Fibroblast of lung (primary cell): ENCODE results near the gene HAO2.

Source experiments
- EZH2 ChIP-seq: IDR thresholded peaks from 2 replicates; pipeline ENCODE4 v1.5.1; 2012; ENCODE audit warnings: low read length, control low read depth, mild to moderate bottlenecking; ENCODE audit errors: missing control alignments
- TF ChIP-seq, protein P1 (sequence below), 2 donors: IDR thresholded peaks in 1 of 2; conservative IDR thresholded peaks in 1 of 2; 1 replicate in 1 of 2; 2 replicates in 1 of 2; pipeline ENCODE4 v1.5.1; 2011 to 2012; ENCODE audit warnings: low read length in 2 of 2, control low read depth in 1 of 2, inconsistent platforms in 1 of 2, low read depth in 1 of 2, mild to moderate bottlenecking in 1 of 2

DNA sequence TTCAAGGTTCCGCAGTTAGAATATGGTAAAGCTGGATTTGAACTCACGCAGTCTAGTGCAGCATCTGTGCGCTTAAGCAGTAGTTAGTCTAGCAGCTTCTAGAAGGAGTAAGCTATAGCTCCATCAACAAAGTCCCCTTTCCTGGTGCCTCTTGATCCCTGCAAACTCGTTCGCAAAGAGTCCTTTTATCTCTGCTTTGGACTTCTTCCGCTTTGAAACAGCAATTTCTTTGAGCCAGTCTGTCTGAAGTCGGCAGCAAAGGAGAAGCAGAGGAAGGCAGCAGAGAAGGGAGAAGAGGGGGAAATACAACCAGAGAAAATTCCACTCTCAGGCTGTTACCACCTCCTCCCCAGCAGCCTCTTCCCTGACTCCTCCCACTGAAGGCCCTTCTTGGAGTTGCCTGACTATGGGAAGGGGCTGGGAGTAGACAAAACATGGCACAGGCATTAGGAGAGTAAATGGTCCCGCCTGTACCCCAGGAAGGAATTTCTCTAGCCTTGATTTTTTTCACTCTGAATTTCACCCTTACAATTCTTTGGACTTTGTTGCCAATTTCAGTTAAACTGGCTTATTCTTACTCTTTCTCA is 72.2 kb downstream of the HAO2 start:
- TF ChIP-seq, protein P1, sequence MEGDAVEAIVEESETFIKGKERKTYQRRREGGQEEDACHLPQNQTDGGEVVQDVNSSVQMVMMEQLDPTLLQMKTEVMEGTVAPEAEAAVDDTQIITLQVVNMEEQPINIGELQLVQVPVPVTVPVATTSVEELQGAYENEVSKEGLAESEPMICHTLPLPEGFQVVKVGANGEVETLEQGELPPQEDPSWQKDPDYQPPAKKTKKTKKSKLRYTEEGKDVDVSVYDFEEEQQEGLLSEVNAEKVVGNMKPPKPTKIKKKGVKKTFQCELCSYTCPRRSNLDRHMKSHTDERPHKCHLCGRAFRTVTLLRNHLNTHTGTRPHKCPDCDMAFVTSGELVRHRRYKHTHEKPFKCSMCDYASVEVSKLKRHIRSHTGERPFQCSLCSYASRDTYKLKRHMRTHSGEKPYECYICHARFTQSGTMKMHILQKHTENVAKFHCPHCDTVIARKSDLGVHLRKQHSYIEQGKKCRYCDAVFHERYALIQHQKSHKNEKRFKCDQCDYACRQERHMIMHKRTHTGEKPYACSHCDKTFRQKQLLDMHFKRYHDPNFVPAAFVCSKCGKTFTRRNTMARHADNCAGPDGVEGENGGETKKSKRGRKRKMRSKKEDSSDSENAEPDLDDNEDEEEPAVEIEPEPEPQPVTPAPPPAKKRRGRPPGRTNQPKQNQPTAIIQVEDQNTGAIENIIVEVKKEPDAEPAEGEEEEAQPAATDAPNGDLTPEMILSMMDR (conservative IDR thresholded peaks at IDR 0.05 in 1 of 2, IDR thresholded peaks at IDR 0.05 in 1 of 2; ENCODE audit: low read depth in 1 of 2, low read length in 2 of 2) = no peak
- TF ChIP-seq EZH2 = no peak
